Hematopoietic multipotent progenitor cell treated with erythropoietin and hydrocortisone succinate and interleukin-3 and kit ligand, for 4 days (in vitro differentiated cells): Measurements from ENCODE around the gene BRME1.
"Not testable (repeated sequence)": the region's sequence is repeated elsewhere in the genome, so short reads cannot be mapped to it uniquely, and the experiment has no call there.

Experiments used
- DNase-seq: peaks from one replicate; pipeline ENCODE4 v3.0.0-alpha.2; 2015

Gene BRME1

DNA sequence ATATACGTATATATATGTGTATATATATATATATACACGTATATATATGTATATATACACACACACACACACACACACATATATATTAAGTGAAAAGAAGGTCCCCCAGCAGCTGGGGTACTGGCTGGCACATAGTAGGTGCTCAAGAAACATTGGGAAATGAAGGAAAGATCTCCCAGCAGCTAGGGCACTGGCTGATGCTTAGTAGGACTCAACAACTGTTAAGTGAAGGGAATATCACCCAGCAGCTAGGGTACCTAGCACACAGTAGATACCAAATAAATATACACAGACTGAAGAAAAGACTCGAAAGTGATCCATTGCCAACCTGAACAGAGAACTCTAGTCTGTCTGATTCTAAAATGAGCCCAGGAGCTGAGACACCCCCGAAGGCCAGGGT, 20.1 kb upstream of the BRME1 start:
- no peak for DNase-seq

DNA sequence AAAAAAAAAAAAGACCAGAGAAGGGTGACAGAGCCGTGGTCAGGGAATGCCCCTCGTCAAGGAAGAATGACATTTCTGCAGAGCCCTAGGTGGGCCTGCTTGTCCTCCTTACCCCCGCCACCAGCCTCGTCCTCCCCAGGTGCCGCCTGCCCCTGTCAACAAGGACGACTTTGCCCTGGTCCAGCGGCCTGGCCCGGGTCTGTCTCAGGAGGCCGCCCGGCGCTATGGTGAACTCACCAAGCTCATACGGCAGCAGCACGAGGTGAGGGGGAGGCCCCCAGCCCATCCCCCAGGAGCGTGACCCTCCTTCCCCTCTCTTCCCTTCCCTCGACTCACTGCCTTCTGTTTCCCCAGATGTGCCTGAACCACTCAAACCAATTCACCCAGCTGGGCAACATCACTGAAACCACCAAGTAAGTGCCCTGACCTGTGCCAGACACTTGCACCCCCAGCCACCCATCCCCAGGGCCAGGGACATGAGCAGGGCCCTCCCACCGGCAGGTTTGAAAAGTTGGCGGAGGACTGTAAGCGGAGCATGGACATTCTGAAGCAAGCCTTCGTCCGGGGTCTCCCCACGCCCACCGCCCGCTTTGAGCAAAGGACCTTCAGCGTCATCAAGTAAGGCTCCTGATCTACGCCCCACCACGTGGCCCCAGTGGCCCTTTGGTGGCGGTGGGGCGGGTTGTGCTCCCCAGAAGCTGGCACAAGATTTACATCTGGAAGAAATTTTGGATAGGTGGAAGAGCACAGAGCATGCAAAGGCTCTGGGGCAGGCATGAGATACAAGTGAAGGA, 17.5 kb upstream of the BRME1 start:
- DNase-seq = no peak

DNA sequence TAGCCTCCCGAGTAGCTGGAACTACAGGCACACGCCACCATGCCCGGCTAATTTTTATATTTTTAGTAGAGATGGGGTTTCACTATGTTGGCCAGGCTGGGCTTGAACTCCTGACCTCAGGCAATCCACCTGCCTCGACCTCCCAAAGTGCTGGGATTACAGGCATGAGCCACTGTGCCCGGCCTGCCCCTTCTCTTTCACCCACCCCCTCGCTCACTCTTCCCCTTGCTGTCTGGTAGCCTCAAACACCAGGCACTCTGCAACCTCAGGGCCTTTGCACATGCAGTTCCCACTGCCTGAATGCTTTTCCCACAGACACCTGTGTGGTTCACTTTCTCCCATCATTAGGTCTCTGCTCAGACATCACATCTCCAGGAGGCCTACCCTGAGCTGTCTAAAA, 16.2 kb upstream of the BRME1 start:
- not testable (repeated sequence) for DNase-seq

DNA sequence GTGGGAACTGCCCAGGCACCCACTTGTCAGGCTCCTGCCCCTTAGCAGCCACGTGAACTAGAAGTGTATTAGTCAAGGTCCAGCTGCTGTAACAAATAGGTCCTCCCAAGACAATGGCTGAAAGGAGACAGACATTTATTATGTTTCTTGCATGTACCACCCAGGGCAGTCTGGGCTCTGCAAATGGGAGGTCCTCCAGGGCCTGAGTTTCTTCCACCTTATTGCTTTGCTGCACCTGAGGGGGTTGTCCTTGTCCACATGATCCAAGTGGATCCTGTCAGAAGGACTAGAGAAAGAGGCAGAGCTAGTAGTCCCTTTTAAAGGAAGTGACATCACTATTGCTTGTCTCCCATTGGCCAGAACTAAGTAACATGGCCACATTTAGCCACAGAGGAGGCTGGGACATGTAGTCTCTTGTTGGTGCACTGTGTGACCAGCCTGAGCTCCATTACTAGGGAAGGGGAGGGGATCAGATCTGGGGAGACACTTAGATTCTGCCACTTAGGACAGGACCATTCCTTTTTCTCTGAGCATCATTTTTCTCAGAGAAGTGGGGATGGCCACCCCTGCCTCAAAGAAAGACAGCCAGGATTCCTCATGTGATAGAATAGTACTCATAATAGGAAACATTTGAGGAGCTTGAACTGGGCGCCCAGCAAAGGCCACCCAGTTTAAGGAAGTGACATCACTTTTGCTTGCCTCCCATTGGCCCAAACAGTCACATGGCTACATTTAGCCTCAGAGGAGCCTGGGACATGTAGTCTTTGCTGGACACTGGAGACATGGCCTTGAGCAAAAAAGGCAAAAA, 15.2 kb upstream of the BRME1 start:
- peak; percentile 87 for DNase-seq

DNA sequence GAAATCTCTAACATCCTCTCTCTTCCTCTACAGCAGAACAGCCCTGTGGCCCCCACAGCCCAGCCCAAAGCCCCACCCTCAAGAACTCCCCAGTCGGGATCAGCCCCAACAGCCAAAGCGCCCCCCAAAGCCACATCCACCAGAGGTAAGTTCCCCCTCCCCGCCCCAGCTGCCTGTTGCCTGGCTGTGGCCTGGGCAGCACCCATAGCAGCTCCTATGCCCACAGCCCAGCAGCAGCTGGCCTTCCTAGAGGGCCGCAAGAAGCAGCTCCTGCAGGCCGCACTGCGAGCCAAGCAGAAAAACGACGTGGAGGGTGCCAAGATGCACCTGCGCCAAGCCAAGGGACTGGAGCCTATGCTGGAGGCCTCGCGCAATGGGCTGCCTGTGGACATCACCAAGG, 14.6 kb upstream of the BRME1 start:
- no peak for DNase-seq

DNA sequence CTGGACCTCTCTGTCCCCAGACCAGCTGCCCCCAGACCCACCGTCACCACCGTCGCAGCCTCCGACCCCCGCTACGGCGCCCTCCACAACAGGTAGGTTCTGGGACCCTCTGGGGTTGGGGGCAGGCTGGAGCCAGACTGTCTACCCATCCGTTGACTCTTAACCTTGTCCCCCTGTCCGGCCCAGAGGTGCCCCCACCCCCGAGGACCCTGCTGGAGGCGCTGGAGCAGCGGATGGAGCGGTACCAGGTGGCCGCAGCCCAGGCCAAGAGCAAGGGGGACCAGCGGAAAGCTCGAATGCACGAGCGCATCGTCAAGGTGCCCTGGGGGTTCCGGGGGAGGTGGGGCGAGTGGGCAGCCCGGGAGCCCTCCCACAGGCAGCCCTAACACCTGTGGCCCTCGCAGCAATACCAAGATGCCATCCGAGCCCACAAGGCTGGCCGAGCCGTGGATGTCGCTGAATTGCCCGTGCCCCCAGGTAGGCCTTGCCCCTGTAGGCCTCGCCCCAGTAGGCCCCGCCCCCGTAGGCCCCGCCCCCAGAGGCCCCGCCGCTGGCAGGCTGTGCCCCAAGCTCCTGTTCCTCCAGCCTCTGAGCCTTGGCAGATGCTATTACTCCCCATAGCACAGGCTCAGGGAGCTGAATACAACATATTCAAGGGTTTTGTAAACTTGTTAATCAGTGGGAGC, 13.0 kb upstream of the BRME1 start:
- no peak for DNase-seq

DNA sequence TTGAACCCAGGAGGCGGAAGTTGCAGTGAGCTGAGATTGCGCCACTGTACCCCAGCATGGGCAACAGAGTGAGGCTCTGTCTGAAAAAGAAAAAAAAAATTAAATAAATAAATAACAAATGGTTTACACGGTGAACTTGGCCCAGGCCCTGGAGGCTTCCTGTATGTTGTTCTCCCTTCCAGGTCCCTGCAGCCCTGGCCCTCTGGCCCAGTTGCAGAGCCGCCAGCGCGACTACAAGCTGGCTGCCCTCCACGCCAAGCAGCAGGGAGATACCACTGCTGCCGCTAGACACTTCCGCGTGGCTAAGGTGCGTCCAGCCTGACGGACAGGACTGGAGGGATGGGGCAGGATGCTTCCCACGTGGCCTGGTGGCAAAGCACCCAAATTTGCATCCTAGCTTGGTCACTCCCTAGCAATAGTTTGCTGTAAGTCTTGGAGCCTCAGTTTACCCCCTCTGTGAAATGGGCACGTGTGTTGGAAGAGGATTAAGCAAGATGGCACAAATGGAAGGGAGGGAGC, 12.0 kb upstream of the BRME1 start:
- no peak for DNase-seq

DNA sequence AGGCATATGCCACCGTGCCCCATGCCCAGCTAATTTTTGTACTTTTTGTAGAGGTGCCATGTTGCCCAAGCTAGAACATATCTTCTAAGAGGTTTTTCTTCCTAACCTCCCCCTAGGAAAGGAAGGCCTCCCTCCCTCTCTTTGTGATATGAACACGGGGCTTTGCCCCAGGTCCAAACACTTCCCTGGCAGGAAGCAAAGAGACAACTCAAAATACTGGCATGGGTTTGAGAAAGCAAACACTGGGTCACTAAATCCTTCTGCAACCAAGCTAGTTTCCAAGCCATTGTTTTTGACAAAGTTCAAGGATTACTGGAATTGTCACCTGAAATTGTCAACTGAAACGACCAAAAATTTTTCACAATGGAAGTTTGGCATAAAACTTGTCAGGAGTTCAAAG, 8.9 kb upstream of the BRME1 start:
- DNase-seq = no peak

DNA sequence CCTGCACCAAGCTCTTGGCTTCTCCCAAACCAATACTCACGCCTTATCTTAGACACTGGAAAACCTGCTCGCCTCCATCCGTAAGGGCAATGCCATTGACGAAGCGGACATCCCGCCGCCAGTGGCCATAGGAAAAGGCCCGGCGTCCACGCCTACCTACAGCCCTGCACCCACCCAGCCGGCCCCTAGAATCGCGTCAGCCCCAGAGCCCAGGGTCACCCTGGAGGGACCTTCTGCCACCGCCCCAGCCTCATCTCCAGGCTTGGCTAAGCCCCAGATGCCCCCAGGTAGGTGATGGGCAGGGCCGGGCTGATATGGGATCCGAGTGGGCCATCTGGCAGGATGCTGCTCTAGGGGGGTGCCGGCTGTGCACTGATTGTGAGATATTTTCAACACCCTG, 7.4 kb upstream of the BRME1 start:
- no peak for DNase-seq

DNA sequence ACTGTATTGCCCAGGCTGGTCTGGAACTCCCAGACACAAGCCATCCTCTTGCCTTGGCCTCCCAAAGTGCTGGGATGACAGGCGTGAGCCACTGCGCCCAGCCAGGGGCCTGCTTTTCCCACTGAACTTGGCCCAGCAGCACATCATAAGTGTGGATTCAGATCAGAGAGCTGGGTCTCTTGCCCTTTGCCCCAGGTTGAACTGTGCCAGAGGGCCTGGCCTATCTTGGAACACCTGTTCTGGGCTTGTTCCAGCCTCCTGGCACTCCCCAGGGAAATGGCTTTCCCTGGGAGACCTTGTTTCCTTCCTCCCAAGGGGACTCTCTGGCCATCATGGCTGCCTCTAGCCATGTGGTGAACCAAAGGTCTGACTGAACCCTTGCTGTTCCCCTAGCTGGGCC, 3.5 kb upstream of the BRME1 start:
- DNase-seq = no peak

DNA sequence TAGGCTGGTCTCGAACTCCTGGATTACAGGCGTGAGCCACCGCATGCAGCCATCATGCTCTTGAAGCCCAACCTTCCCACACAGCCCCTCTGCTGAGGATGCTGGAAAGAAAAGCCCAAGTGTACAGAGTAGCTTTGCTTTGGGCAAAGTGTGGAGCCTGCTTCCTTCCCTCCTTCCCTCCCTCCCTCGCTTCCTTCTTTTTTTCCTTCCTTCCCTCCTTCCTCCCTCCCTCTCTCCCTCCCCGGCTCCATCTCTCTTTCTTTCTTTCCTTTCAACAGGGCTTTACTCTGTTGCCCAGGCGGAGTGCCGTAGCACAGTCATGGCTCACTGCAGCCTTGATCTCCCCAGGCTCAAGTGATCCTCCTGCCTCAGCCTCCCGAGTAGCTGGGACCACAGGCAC, 2.8 kb upstream of the BRME1 start:
- DNase-seq = no peak

DNA sequence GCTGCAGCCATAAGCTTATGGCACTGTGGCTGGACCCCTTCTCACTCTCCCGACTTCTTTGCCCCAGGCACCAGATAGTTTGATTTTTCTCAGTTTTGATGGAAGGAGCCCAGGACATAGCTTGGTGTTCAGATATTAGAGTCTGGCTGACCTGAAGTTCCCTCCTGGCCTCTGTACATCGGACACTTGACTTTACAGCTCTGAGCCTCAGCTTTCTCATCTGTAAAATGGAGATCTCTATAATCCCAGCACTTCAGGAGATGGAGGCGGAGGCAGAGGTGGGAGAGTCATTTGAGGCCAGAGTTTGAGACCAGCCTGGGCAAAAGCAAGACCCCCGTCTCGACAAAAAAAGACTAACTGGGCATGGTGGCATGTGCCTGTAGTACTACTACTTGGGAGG, 993 bp upstream of the BRME1 start:
- DNase-seq = no peak

DNA sequence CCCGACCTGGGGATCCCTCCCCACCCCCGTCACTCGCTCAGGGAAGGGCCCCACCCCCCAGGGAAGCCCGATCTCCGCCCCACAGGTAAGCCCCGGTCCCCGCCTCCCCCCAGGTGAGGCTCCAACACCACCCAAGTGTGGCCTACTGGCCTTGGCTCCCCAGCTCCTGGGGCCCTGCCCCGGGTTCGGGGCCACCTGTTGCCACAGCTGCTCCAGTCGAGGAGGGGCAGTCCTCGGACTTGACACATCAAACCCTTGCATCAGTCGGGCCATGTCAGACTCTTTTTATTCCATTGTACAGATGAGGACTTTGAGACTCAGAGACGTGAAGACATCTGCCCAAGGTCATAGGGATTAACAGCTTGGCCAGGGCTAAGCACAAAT, 596 bp upstream of the BRME1 start:
- DNase-seq = peak; percentile 41

DNA sequence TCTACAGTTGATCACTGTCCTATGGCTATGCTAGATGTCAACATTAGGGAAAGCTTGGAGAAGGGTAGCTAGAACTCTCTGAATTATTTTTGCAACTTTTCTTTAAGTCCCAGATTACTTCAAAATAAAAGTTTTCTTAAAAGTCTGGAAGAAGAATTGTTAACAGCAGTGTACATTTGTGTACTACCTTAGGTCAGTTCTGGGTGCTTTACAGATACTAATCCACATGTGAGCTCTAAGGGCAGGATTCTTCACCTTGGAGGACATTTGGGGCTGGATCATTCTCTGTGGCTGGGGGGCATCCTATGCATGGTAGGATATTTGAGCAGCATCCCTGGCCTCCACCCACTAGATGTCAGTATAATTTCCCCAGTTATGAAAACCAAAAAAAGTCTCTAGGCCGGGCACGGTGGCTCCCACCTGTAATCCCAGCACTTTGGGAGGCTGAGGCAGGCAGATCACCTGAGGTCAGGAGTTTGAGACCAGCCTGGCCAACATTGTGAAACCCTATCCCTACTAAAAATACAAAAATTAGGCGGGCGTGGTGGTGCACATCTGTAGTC, 2.8 kb downstream of the BRME1 start:
- peak; percentile 73 for DNase-seq

DNA sequence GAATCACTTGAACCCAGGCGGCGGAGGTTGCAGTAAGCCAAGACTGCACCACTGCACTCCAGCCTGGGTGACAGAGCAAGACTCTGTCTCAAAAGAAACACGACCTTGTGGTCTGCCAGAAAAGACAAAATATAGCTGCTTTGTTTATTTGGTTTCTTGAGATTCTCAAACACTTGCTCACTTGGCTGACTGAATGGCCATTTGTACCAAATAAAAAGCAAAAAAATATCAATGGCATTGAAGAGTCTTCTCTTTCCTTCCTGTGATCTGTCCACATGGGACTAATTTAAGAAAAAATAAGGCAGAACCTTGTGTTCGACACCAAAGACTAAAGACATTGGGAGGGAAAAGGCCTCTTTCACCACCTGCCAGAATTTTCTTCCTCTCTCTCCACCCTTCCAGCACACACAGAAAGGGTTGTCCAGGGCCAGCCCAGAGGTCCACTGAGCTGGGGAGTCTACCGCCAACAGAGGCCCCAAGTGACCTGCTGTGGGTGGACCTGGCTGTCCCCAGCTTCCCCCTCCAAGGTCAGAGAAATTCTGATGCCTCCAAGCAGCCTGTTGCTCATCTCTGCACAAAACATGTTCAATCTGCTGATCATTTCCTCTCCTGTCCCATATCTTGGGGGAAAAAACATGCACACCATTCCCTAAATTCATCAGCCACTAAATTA, 5.9 kb downstream of the BRME1 start:
- DNase-seq = no peak

DNA sequence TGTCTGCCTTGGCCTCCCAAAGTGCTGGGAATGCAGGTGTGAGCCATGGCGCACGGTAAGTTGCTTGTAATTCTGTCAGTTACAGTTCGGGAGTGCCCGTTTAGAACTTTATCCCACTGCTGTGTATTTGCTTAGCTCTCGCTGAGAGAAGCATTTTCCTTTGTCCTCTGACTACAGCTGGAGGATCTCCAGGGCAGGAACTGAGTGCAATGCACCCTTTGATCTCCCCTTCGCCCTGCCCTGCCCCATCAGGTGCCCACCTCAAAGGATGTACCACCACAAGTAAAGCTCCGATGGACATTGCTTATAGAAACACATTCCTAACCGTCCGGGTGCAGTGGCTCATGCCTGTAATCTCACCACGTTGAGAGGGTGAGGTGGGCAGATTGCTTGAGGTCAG, 6.5 kb downstream of the BRME1 start:
- DNase-seq = no peak

DNA sequence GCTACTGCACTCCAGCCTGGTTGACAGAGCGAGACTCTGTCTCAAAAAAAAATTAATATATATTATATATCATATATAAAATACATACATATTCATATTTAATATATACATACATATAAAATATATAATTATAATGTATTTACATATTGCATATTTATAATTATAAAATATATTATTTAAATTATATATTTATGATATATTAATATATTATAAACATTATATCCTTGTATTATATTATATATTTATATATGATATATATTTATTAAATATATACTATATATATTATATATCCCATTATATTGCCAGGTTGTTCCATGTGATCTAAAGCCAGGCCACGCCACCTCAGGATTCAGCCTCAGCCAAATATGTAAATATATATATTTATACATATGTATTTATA, 9.7 kb downstream of the BRME1 start:
- no peak for DNase-seq

DNA sequence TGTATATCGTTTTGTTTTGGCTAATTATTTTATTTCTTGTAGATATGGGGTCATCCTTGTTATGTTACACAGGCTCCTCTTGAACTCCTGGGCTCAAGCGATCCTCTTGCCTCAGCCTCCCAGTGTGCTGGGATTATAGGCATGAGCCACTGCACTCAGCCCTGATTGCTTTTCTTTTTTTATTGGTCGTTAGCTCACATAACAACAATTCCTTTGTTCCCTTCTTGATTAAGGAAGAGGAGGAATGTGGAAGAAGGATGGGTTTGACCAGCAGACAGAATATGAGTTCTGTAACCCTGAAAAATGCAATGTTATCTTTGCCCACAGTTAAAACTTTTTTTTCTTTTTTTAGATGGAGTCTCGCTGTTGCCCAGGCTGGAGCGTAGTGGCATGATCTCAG, 11.4 kb downstream of the BRME1 start:
- DNase-seq = no peak

DNA sequence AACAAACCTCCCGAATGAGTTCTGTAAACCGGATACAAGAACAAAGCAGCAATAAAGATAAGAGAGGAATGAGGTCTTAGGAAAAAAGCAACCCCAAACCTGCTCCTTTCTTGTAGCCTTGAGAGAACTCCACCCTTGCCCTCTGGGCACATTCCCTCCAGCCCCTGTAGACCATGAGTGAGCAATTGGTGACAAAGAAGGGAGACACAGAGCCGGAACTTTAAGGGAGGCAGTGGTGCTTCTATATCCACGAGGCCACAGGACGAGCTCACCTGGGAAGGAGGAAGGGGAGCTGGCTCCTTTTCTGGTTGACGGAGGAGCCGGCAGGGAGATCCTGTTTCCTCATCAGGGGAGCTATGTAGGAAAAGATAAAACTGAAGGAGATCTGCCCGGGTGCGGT, 13.0 kb downstream of the BRME1 start:
- DNase-seq = no peak

DNA sequence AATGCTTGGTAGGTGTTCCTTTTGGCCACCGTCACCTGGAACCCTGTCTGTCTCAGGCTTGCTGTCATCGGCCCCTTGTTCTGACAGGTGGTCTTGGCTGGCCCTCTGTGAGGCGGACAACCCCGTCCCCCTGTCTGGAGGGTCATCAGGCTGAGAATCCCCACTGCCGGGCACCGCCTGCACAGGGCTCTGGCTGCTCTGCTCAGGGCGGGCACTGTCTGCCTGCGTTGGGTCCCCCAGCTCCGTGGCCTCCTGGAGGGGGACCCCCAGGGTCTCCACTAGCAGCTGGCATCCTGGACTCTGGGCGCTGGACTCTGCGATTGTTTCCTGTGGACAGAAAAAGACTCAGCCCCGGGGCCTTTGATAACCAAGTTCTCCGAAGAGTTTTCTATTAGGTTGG, 15.8 kb downstream of the BRME1 start:
- no peak for DNase-seq

DNA sequence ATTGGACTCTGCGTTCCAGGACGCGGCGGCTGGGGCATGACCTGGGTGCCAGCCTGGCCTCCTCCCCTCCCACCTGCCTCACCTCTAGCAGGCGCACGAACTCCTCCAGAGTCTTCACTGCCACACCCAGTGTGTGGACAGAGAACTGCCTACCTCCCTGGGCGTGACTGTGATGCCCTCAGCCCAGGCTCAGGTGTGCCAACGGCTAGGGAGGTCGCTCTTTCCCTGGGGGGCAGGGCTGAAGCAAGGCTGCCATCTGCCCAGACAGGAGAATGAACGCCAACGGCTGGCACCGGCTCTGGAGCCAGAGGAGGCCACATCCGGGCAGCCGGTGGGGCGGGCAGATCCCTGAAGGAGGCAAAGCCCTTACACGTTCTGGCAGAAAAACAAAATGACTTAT, 17.6 kb downstream of the BRME1 start:
- DNase-seq = no peak

DNA sequence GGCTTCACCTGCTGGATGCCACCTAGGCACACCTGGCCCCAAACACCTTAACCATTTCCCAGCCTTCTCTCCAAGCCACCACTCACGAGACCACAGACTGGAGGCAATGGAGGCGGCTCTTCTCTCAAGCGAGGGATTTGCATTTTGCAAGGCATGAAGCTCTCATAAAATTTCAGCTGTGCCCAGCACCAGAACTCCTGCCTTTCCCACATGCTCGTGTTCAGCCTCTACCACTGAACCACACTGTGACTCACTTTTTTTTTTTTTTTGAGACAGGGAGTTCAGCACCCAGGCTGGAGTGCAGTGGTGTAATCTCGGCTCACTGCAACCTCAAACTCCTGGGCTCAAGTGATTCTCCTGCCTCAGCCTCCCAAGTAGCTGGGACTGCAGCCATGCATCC, 18.4 kb downstream of the BRME1 start:
- no peak for DNase-seq

DNA sequence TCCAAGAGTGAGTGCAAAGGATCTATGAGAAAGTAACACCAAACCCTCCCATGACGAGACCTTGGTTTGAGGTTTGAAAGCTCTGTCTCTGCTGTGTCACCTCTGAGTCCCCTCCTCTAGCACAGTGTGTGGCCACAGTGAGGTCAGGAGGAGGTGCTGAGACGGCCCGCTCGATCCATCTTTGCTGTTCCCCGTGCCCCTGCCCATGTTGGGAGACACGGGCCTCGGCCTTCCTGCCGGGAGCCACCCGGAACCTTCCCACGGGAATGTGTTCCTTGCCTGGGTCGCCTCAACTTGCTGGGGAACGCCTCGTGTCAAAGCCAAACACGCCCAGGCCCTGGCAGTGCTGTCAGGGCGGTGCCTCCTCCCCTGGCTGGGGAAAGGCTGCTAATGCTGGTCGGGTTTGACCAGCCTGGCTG, 18.9 kb downstream of the BRME1 start:
- DNase-seq = no peak
